GM19025 (cell line): Measurements from ENCODE around the gene INTS14.
"Not testable (repeated sequence)": the region's sequence is repeated elsewhere in the genome, so short reads cannot be mapped to it uniquely, and the experiment has no call there.

Experiments used
- ATAC-seq: cut with Tn5 transposase; IDR thresholded peaks from one replicate; pipeline ENCODE4 v1.9.1; 2021; ENCODE audit warnings: mild to moderate bottlenecking, low read depth, moderate library complexity; ENCODE audit not compliant: unreplicated experiment

Gene INTS14

GRCh38 chr15:65583701-65584100, 27.2 kb downstream of the INTS14 start:
- no peak for ATAC-seq

GRCh38 chr15:65580287-65580686, 30.6 kb downstream of the INTS14 start:
- ATAC-seq, result no peak

GRCh38 chr15:65579762-65580161, 31.2 kb downstream of the INTS14 start:
- no peak for ATAC-seq

GRCh38 chr15:65578904-65579728, 31.8 kb downstream of the INTS14 start:
- no peak for ATAC-seq

- ATAC-seq, result no peak
These were observed 33.6 kb downstream of the INTS14 start for GRCh38 chr15:65577129-65577996.

- ATAC-seq, result no peak
These were observed 34.3 kb downstream of the INTS14 start for GRCh38 chr15:65576664-65577063.

GRCh38 chr15:65571971-65572370, 39.0 kb downstream of the INTS14 start:
- no peak for ATAC-seq

GRCh38 chr15:65569728-65570127, 41.2 kb downstream of the INTS14 start:
- ATAC-seq, result no peak

GRCh38 chr15:65561934-65562333, 49.0 kb downstream of the INTS14 start:
- ATAC-seq, result no peak

GRCh38 chr15:65559941-65560340, 51.0 kb downstream of the INTS14 start:
- no peak for ATAC-seq

GRCh38 chr15:65558997-65559760, 51.8 kb downstream of the INTS14 start:
- no peak for ATAC-seq

GRCh38 chr15:65558336-65558735, 52.6 kb downstream of the INTS14 start:
- ATAC-seq, result no peak

GRCh38 chr15:65556622-65557021, 54.3 kb downstream of the INTS14 start:
- ATAC-seq, result no peak

GRCh38 chr15:65553691-65554090, 57.2 kb downstream of the INTS14 start:
- ATAC-seq, result no peak

- not testable (repeated sequence) for ATAC-seq
These were observed 58.1 kb downstream of the INTS14 start for GRCh38 chr15:65552851-65553250.

GRCh38 chr15:65551183-65551582, 59.7 kb downstream of the INTS14 start:
- no peak for ATAC-seq

GRCh38 chr15:65550681-65551098, 60.2 kb downstream of the INTS14 start:
- ATAC-seq, result no peak

- ATAC-seq, result not testable (repeated sequence)
These were observed 61.6 kb downstream of the INTS14 start for GRCh38 chr15:65549288-65549687.

GRCh38 chr15:65547841-65548240, 63.1 kb downstream of the INTS14 start:
- ATAC-seq, result no peak

GRCh38 chr15:65541231-65541820, 69.6 kb downstream of the INTS14 start:
- no peak for ATAC-seq
